ENCODE data around the gene SMOC2.

GRCh38 chr6:168623736-168624135 lies 182.8 kb downstream of the SMOC2 start:
- TF ChIP-seq POLR2A (IDR thresholded peaks at IDR 0.05), result no peak
- no peak for TF ChIP-seq CTCF (IDR thresholded peaks at IDR 0.05)

Data from breast epithelium (tissue), 3 donors.